ENCODE measurements around the gene RBM38.

- no peak for TF ChIP-seq CTCF (IDR thresholded peaks at IDR 0.05; ENCODE audit: low read length)
- no peak for TF ChIP-seq EZH2 (optimal IDR thresholded peaks at IDR 0.05; ENCODE audit: low read depth, low read length)
- no peak for TF ChIP-seq EZH2phosphoT487 (IDR thresholded peaks at IDR 0.05; ENCODE audit: low read length)
These were observed 19.7 kb downstream of the RBM38 start for GRCh38 chr20:57410924-57411323.
